Nephron (organoid): ENCODE data around the gene SSU72.
"Not testable (repeated sequence)": the region's sequence is repeated elsewhere in the genome, so short reads cannot be mapped to it uniquely, and the experiment has no call there.

Experiments
- H3K27ac Mint-ChIP-seq, 3 experiments: 2 replicates each; pipeline ENCODE4 v1.8.0; 2020; ENCODE audit warnings: mixed read lengths in 3 of 3, mild to moderate bottlenecking in 2 of 3, moderate library complexity in 1 of 3
- H3K27me3 Mint-ChIP-seq: 2 replicates; pipeline ENCODE4 v1.8.0; 2021; ENCODE audit warnings: low read depth, mild to moderate bottlenecking, moderate library complexity, mixed read lengths
- H3K36me3 Mint-ChIP-seq: 2 replicates; pipeline ENCODE4 v1.8.0; 2020; ENCODE audit warnings: low read depth, mixed read lengths
- H3K4me1 Mint-ChIP-seq: 2 replicates; pipeline ENCODE4 v1.8.0; 2020; ENCODE audit warnings: mixed read lengths
- H3K4me3 Mint-ChIP-seq, 3 experiments: 2 replicates each; pipeline ENCODE4 v1.8.0; 2020; ENCODE audit warnings: mild to moderate bottlenecking in 3 of 3, mixed read lengths in 3 of 3, moderate library complexity in 2 of 3
- H3K9me3 Mint-ChIP-seq: 2 replicates; pipeline ENCODE4 v1.8.0; 2020; ENCODE audit warnings: mixed read lengths
- CTCF ChIP-seq, 3 experiments: fragments of 200-600 bp; sonication (generic); IDR thresholded peaks; one replicate each; pipeline ENCODE4 v1.5.0; 2021; ENCODE audit warnings: antibody characterized with exemption in 3 of 3; ENCODE audit not compliant: unreplicated experiment in 3 of 3

Gene SSU72

GRCh38 chr1:1517973-1518620 is 56.6 kb downstream of the SSU72 start:
- TF ChIP-seq CTCF (IDR thresholded peaks at IDR 0.05; ENCODE audit: unreplicated experiment in 3 of 3): no peak
- H3K4me3 Mint-ChIP-seq: peak overlapping the region in 2 of 3 experiments; percentile 8 to 32
- no peaks in the 10 kb centered on the region for H3K9me3 Mint-ChIP-seq

GRCh38 chr1:1516923-1517322 is 57.7 kb downstream of the SSU72 start:
- H3K27me3 Mint-ChIP-seq, H3K4me1 Mint-ChIP-seq, H3K9me3 Mint-ChIP-seq, H3K4me3 Mint-ChIP-seq, H3K27ac Mint-ChIP-seq: not testable (repeated sequence)
- H3K36me3 Mint-ChIP-seq: peaks cover 17% of the 10 kb centered on the region

More at GRCh38 chr1:1517973-1518620, 56.6 kb downstream of the SSU72 start:
- no peak overlapping the region for H3K27ac Mint-ChIP-seq
- peaks cover 17% of the 10 kb centered on the region for H3K36me3 Mint-ChIP-seq
- no peaks in the 10 kb centered on the region for H3K27me3 Mint-ChIP-seq
- H3K4me1 Mint-ChIP-seq: no peaks in the 10 kb centered on the region

GRCh38 chr1:1514376-1514775 is 60.3 kb downstream of the SSU72 start:
- not testable (repeated sequence) for H3K4me1 Mint-ChIP-seq, H3K27me3 Mint-ChIP-seq, H3K27ac Mint-ChIP-seq, H3K9me3 Mint-ChIP-seq
- Mint-ChIP-seq H3K4me3 (peak overlapping the region in 1 of 3 experiments; percentile 71), H3K36me3 (peaks cover 17% of the 10 kb centered on the region)

GRCh38 chr1:1513675-1514074 is 61.0 kb downstream of the SSU72 start:
- H3K27me3 Mint-ChIP-seq, H3K27ac Mint-ChIP-seq, H3K9me3 Mint-ChIP-seq, H3K4me1 Mint-ChIP-seq: not testable (repeated sequence)
- Mint-ChIP-seq H3K36me3 (peaks cover 14% of the 10 kb centered on the region), H3K4me3 (peak overlapping the region; percentile 74 to 77 (median 77))

GRCh38 chr1:1512425-1512824 is 62.2 kb downstream of the SSU72 start:
- not testable (repeated sequence) for H3K9me3 Mint-ChIP-seq, H3K36me3 Mint-ChIP-seq, H3K4me1 Mint-ChIP-seq, H3K27me3 Mint-ChIP-seq, H3K27ac Mint-ChIP-seq
- H3K4me3 Mint-ChIP-seq: peak overlapping the region; percentile 67 to 78 (median 71)

- TF ChIP-seq CTCF (IDR thresholded peaks at IDR 0.05; ENCODE audit: unreplicated experiment in 3 of 3): no peak
- peaks cover 4% of the 10 kb centered on the region for H3K36me3 Mint-ChIP-seq
- H3K27ac Mint-ChIP-seq: peak within 1 kb of the TSS; percentile 94 to 99 (median 97)
- H3K9me3 Mint-ChIP-seq: no peaks in the 10 kb centered on the region
- H3K4me1 Mint-ChIP-seq: peaks cover 6% of the 10 kb centered on the region
- peak within 1 kb of the TSS; percentile 95 to 97 (median 96) for H3K4me3 Mint-ChIP-seq
- no peaks in the 10 kb centered on the region for H3K27me3 Mint-ChIP-seq
These were observed 63.0 kb downstream of the SSU72 start, which contains the start of gene ATAD3A for GRCh38 chr1:1511533-1512285. TSS of gene ATAD3A (plus strand) at chr1:1512162. CDS start at chr1:1512269, 107 bp downstream.

DNA sequence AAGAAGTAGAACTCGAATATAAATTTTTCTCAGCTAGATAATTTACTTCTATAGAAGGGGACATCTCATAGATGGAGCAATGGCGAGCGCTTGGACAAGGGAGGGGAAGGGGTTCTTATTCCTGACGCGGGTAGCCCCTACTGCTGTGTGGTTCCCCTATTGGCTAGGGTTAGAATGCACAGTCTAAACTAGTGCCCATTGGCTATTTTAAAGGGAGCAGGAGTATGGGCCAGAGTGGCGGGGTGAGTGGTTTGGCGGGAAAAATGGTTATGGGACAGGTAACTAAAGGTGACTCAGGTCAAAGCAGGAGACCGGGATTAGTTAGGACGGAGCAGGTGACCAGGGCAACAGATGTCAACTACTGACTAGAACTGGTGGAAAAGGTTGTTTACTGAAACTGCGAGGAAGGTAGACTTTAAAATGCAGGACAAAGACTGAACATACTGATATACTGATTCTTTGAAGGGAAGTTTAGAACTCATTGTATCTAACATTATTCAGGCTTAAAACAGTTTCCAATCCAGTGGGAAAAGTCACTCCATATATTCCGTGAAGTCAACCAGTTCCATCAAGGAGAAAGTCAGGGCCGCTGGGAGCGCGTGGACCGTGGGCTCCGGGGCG is 63.6 kb downstream of the SSU72 start:
- Mint-ChIP-seq H3K36me3 (peaks cover 4% of the 10 kb centered on the region), H3K4me3 (peak overlapping the region; percentile 93 to 97 (median 95)), H3K4me1 (peaks cover 6% of the 10 kb centered on the region), H3K9me3 (no peaks in the 10 kb centered on the region), H3K27ac (peak overlapping the region; percentile 94 to 99 (median 97)), H3K27me3 (no peaks in the 10 kb centered on the region)
- TF ChIP-seq CTCF (IDR thresholded peaks at IDR 0.05; ENCODE audit: unreplicated experiment in 3 of 3): no peak

DNA sequence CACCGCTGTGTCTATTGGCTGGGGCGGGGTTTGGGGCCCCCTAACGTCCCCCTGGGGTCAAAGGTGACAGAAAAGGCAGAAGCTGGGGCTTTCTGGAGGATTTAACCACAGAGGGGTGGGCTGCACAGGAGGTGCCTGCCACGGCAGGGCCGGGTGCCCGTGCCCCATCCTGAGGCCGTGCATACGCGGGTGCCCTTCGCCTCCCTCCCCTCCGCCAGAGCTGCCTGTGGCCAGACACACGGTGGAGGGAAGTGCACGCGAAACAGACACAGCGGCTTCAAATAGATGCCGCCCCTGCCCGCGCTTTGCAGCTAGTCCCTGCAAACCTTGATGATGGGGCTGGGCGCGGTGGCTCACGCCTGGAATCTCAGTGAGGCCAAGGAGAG is 65.2 kb downstream of the SSU72 start:
- not testable (repeated sequence) for H3K4me3 Mint-ChIP-seq, H3K27me3 Mint-ChIP-seq, H3K36me3 Mint-ChIP-seq, H3K9me3 Mint-ChIP-seq, H3K27ac Mint-ChIP-seq
- peaks cover 20% of the 10 kb centered on the region for H3K4me1 Mint-ChIP-seq

GRCh38 chr1:1508775-1509464 is 65.7 kb downstream of the SSU72 start:
- not testable (repeated sequence) for H3K27me3 Mint-ChIP-seq, H3K27ac Mint-ChIP-seq, H3K9me3 Mint-ChIP-seq, H3K4me3 Mint-ChIP-seq, H3K36me3 Mint-ChIP-seq
- peaks cover 20% of the 10 kb centered on the region for H3K4me1 Mint-ChIP-seq
